ENCODE results near the gene MPDZ. TPM values are rescaled to one million over a fixed set of nuclear protein-coding genes. Genes with fewer than 3 reads are reported as not detected.

MPDZ gene
- total RNA-seq, 1 donor from 2014 or later = 97.0 TPM

GRCh38 chr9:13109781-13110180 lies 169.7 kb downstream of the MPDZ start:
- no peaks in the 10 kb centered on the region for H3K4me1 Mint-ChIP-seq (ENCODE audit: unreplicated experiment)
- no peak for TF ChIP-seq CTCF (IDR thresholded peaks at IDR 0.05; ENCODE audit: unreplicated experiment)
- no peak for DNase-seq (ENCODE audit: low spot score)
- H3K36me3 Mint-ChIP-seq (ENCODE audit: low read depth, unreplicated experiment) = peaks cover 8% of the 10 kb centered on the region
- H3K9me3 Mint-ChIP-seq (ENCODE audit: unreplicated experiment) = no peaks in the 10 kb centered on the region
- no peak overlapping the region for H3K27ac Mint-ChIP-seq (ENCODE audit: unreplicated experiment)
- no peaks in the 10 kb centered on the region for H3K27me3 Mint-ChIP-seq (ENCODE audit: unreplicated experiment)
- H3K4me3 Mint-ChIP-seq (ENCODE audit: unreplicated experiment) = no peak overlapping the region

- Mint-ChIP-seq H3K27ac (ENCODE audit: unreplicated experiment) (no peak overlapping the region), H3K27me3 (ENCODE audit: unreplicated experiment) (no peaks in the 10 kb centered on the region), H3K9me3 (ENCODE audit: unreplicated experiment) (no peaks in the 10 kb centered on the region), H3K4me3 (ENCODE audit: unreplicated experiment) (no peak overlapping the region), H3K4me1 (ENCODE audit: unreplicated experiment) (no peaks in the 10 kb centered on the region), H3K36me3 (ENCODE audit: low read depth, unreplicated experiment) (peaks cover 16% of the 10 kb centered on the region)
- no peak for DNase-seq (ENCODE audit: low spot score)
- TF ChIP-seq CTCF (IDR thresholded peaks at IDR 0.05; ENCODE audit: unreplicated experiment) = no peak
These were observed 172.5 kb downstream of the MPDZ start for GRCh38 chr9:13107008-13107407.

DNA sequence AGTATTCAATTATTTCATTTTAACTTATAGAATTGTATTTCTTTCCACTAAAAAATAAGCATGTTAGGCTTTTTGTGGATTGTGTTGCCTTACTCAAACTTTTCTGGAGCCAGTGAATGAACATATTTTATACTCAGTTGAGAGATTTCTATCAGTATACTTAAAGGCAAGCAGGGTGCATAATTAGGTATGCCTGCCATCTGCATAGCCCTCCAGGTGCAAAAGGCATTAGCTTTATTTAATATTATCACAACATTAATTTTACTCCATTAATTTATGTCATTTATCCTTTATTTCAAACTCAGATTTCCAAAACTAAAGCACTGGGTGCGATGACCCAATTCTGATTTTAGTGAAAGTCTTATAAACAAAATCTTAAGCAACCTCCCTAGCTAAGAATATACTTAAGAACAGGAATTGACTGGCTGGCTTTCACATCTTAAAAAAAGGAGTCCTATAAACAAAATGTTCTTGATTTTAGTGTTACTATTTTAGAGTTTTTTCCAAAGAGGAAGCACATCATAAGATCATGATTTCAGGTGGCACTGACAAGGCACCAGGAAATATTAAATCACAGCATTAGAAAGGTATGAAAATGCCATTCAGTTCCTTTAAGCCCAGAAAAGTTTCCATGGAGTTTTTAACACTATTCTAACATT lies 178.4 kb downstream of the MPDZ start:
- no peaks in the 10 kb centered on the region for H3K27me3 Mint-ChIP-seq (ENCODE audit: unreplicated experiment)

DNA sequence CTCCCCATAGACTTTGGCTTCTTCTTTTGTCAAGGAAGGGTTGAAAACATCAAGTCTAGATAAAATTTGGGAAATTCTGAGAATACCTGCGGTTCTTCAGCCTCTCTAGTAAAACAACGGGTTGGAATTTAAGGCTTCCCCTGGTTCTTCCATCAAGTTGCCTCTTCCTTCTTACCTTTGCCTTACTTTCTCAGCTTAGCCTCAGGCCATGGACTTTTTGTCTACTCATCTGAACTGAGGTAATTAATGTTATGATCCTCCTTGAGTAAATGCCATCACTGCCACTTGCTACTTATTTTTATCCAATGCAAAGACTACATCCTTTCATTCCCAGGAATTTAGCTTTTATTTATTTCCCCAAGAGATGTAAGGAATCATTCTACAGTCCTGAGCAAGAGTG lies 184.4 kb downstream of the MPDZ start:
- Mint-ChIP-seq H3K4me3 (ENCODE audit: unreplicated experiment) (no peak overlapping the region), H3K4me1 (ENCODE audit: unreplicated experiment) (peaks cover 3% of the 10 kb centered on the region), H3K9me3 (ENCODE audit: unreplicated experiment) (no peaks in the 10 kb centered on the region), H3K27ac (ENCODE audit: unreplicated experiment) (no peak overlapping the region), H3K27me3 (ENCODE audit: unreplicated experiment) (no peaks in the 10 kb centered on the region), H3K36me3 (ENCODE audit: low read depth, unreplicated experiment) (no peaks in the 10 kb centered on the region)
- TF ChIP-seq CTCF (IDR thresholded peaks at IDR 0.05; ENCODE audit: unreplicated experiment) = no peak
- no peak for DNase-seq (ENCODE audit: low spot score)

More for the DNA sequence above, 178.4 kb downstream of the MPDZ start:
- DNase-seq (ENCODE audit: low spot score) = no peak
- Mint-ChIP-seq H3K27ac (ENCODE audit: unreplicated experiment) (peak overlapping the region; percentile 3), H3K4me3 (ENCODE audit: unreplicated experiment) (no peak overlapping the region), H3K4me1 (ENCODE audit: unreplicated experiment) (peaks cover 3% of the 10 kb centered on the region), H3K36me3 (ENCODE audit: low read depth, unreplicated experiment) (peaks cover 9% of the 10 kb centered on the region), H3K9me3 (ENCODE audit: unreplicated experiment) (no peaks in the 10 kb centered on the region)
- TF ChIP-seq CTCF (IDR thresholded peaks at IDR 0.05; ENCODE audit: unreplicated experiment) = no peak

GRCh38 chr9:13090628-13091027 lies 188.9 kb downstream of the MPDZ start:
- Mint-ChIP-seq H3K27me3 (ENCODE audit: unreplicated experiment) (no peaks in the 10 kb centered on the region), H3K4me3 (ENCODE audit: unreplicated experiment) (no peak overlapping the region), H3K9me3 (ENCODE audit: unreplicated experiment) (no peaks in the 10 kb centered on the region), H3K4me1 (ENCODE audit: unreplicated experiment) (peaks cover 5% of the 10 kb centered on the region), H3K36me3 (ENCODE audit: low read depth, unreplicated experiment) (no peaks in the 10 kb centered on the region), H3K27ac (ENCODE audit: unreplicated experiment) (no peak overlapping the region)
- no peak for TF ChIP-seq CTCF (IDR thresholded peaks at IDR 0.05; ENCODE audit: unreplicated experiment)
- DNase-seq (ENCODE audit: low spot score) = no peak
